ENCODE measurements around the gene ARHGEF16.

Gene ARHGEF16

GRCh38 chr1:3482378-3482849 is 27.9 kb downstream of the ARHGEF16 start:
- no peak for DNase-seq (ENCODE audit: low read depth)

DNA sequence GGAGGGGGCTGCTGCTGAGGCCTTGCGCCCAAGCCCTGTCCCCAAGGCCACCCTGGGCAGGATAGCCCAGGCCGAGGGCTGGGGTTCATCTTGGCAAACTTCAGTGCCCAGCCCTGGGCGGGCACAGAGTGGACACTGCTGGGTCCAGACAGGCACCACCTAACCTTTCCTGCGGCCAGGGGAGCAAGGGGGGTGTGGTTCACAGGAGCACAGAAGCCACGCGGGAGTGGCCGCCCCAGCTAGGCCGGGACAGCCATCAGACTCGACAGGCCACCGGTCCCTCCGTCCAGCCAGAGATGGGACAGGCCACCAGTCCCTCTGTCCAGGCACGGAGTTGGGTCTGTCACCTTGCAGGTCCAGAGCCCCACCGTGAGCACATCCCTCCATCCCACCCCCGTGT is 28.9 kb downstream of the ARHGEF16 start:
- no peak for DNase-seq (ENCODE audit: low read depth)

- peak; percentile 11 for DNase-seq (ENCODE audit: low read depth)
Measured at GRCh38 chr1:3483801-3484444, 29.5 kb downstream of the ARHGEF16 start.

DNA sequence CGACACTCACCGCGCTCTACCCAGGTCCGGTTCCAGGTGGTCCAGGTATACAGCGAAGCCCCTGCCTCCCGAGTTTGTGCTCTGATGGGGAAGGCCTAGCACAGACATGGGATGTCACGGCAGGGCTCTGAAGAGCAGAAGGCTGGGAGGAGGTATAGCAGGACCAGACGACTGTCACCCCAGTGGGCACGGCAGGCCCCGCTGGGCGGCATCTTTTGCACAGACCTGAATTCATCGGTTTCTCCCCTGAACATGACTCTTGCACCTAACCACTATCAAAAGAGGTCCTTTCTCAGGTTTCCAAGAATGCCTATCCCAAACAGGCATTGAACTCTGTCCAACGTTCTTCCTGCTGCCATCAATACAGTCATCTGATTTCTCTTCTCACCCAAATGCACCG is 30.6 kb downstream of the ARHGEF16 start:
- DNase-seq (ENCODE audit: low read depth) = no peak

DNA sequence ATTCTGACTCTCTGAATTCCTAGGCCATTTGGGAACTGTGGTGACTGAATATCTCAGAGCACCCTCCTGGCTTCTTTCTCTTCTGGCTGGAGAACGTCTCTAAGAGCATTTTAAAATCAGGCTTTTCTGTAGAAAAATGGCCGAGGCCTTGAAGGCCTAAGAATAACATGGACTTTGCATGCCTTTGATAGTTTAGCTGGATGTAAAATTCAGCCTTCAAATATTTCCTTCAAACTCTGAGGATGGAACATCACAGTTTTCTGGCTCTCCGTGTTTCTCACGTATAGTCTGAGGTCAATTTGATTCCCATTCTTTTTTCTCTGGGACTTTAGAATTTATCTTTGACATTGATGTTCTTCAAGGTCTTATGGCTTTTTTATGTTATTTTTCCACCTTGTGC is 34.0 kb downstream of the ARHGEF16 start:
- DNase-seq (ENCODE audit: low read depth) = no peak

DNA sequence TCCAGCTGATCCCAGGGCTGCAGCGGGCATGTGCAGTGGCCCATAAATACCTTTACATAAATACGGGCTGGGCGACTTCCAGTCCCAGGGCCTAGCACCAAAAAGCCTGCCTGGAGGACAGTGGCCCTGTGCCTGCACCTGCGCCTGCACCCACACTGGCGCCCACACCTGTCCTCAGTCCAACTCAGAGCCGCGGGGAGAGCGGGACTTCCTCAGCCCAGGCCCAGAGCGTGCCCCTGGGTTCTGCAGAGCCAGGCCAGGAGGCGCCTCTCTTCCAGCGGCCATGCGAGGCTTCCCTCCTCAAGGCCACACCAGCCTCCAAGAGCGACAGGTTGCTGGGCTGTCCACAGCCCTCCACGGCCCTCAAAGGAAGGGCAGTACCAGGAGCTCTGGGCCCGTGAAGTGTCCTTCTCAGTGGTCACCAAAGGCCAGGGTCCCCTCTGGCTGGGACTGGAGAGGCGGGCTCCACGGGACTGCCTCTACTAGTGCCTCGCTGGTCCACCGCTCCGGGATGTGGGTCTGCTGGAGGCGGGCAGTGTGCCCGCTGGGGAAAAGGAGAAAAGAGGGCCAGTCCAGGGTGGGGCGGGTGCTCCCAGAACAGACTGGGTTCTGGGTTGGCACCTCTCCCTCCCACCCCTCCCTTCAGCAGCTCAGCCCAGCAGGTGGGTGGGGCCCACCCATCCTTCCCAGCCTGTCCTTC is 35.7 kb downstream of the ARHGEF16 start:
- DNase-seq (ENCODE audit: low read depth) = no peak

DNA sequence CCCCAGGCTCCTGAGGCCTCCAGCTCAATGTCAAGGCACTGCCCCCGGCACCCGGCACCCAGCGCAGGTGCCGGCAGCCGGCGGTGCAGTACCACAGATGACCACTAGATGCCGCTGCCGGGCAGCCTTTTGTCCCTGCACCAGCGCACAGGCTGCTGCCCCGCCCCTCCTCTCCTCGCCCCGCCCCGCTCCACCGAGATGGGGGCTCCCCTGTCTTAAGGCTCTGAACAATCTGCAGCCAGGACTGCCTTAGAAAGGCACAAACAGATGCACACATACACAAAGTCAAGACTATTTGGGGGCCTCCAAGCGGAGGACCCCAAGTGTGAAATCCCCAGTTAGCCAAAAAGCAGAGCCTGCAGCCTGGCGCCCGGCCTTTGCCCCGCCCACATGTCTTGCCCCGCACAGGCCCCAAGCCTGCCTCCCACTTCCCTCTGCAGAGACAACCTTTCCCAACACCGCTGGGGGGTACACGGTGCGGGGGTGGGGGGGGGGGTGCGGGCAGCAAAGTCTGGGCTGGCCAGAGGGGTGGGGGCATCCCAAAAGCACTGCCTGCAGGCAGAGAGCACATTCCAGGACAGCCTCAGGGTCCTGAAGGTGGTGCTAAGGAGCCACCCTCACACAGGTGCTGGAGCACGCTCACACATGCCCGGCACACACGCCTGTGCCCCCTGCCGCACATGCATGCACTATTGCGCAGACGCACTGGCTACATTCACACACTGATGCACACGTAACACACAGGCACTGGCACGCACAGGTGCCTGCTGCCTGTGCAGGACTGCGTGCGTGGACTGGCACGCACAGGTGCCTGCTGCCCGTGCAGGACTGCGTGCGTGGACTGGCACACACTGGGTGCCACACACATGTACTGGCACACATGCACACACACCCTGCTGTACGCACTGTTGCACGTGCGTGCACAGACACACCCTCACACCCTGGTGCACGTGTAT is 37.1 kb downstream of the ARHGEF16 start:
- DNase-seq (ENCODE audit: low read depth) = peak; percentile 83

DNA sequence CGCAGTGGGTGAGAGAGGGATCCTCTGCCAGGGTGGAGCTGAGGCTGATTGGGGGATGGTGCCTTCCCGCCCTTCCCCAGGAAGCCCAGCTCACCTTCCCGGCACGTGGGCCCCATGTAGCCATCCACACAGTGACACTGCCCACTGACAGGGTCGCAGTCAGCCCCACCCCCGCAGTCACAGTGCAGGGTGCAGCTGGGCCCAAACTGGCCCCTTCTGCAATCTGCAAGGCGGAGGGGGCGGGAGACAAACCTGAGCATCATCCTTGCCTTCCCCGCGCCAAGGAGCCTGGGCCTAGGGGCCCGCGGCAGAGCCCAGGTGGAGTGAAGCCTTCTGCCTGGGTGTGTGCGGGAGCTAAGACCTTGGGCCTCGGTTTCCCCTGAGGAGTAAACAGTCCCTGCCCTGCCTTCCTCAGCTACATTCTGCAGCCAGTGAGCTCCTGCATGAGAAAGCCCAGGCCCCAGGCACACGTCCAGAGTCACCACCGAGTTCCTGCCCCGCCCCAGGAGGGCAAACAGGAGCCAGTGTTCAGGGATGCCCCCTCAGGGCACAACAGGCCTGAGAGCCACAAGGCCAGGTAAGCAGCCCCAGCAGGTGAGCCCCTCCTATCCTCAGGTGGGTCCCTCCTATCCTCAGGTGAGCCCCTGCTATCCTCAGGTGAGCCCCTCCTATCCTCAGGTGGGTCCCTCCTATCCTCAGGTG is 38.2 kb downstream of the ARHGEF16 start:
- no peak for DNase-seq (ENCODE audit: low read depth)

- no peak for DNase-seq (ENCODE audit: low read depth)
Measured at GRCh38 chr1:3494321-3495308, 40.1 kb downstream of the ARHGEF16 start.

DNA sequence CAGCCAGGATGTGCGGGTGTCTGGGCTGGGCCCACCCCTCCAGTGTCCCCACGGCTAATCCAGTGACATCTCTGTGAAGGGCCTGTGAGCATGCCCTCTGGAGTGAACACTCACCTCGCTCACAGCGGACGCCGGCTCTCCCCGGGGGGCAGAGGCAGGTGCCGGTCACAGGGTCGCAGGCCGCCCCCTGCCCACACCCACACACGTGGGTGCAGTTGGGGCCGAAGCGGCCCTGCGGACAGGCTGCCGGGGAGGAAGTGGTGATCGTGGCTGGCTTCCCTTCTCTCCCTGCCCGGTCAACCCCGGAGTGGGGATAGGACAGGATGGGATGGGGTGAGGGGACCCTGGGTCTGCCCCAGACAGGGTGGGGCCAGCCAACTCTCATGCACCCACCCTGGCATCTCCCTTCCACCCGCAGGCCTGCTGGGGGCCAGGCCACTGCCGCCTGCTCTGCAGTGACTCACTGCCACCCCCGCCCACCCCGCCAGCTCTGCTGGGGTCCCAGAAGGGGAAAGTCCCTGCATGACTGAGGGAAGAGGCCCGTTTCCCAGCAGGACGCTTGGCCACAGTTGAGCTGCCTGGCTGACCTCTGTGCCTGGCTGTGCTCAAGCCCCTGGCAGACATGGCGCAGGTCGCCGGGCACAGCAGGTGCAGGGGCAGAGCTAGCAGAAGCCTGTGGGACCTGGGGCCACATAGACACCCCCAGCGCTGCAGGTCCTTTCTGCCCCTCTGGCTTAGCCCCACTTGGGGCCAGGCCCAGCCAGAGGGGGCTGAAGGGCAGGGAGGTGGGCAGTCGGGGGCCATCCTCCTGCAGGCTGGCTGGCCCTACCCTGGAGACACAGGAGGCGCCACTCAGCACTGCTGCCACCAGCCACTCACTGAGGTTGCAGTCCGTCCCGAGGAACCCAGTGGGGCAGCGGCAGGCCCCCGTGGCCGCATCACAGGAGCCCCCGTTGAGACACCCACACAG is 41.6 kb downstream of the ARHGEF16 start:
- DNase-seq (ENCODE audit: low read depth) = no peak

DNA sequence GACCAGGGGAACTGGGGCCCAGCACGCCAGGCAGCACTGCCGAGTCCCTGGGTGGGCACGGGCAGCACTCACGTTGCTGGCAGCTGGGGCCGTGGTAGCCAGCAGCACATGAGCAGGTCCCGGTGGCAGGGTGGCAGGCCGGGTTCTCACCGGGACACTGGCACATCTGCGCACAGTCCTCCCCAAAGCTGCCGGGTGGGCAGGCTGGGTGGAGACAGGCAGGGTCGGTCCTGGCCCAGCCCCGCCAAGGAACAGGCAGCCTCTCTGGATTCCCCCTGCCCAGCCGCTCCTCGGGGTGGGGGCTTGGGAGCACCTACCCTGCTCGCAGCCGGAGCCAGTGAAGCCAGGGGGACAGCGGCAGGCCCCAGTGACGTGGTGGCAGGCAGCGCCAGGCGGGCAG is 42.5 kb downstream of the ARHGEF16 start:
- no peak for DNase-seq (ENCODE audit: low read depth)

- DNase-seq (ENCODE audit: low read depth) = no peak
Measured at GRCh38 chr1:3497521-3497920, 43.1 kb downstream of the ARHGEF16 start.

- no peak for DNase-seq (ENCODE audit: low read depth)
Measured at GRCh38 chr1:3498246-3498930, 43.9 kb downstream of the ARHGEF16 start.

GRCh38 chr1:3498986-3499385 is 44.5 kb downstream of the ARHGEF16 start:
- no peak for DNase-seq (ENCODE audit: low read depth)

- no peak for DNase-seq (ENCODE audit: low read depth)
Measured at GRCh38 chr1:3499611-3500010, 45.1 kb downstream of the ARHGEF16 start.

DNA sequence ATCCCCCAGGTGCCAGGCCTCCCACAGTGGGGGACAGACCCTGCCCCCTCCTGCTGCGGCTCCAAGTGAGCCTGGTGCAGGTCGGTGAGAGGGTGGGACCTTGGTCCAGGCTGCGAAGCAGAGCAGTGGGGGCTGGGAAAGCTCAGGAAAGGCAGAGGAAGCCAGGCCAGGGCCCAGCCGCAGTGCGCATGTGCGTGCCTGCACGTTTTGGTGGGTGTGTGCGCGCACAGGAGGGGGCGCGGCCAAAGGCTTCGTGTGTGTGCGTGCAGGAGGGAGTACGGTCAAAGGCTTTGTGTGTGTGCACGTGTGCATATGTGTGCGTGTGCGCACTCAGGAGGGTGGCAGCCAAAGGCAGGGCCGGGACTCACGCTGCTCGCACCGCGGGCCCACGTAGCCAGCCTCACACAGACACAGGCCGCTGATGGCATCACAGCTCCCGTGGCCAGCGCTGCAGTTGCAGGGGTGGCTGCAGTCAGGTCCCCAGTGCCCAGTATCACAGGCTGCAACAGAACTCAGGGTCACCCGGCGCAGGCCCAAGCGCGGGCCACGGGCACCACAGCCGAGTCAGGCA is 45.9 kb downstream of the ARHGEF16 start:
- DNase-seq (ENCODE audit: low read depth) = no peak

DNA sequence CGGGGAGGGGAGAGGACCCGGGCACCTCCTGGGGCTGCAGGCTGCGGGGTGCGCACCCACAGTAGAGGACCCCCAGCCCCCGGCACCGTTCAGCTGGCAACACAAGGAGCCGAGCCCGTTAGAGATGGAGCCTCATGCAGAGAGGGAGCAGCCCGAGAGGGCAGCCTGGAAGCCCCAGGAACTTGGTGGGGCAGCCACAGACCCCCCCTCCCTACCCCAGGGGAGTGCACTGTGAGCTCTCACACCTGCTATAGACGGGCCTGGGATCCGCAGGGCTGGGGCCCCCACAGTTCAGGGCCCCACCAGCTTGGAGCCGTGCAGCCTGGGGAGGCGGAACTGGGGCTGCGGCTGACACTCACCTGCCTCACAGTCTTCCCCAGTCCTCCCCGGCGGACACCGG is 47.0 kb downstream of the ARHGEF16 start:
- DNase-seq (ENCODE audit: low read depth) = no peak

DNA sequence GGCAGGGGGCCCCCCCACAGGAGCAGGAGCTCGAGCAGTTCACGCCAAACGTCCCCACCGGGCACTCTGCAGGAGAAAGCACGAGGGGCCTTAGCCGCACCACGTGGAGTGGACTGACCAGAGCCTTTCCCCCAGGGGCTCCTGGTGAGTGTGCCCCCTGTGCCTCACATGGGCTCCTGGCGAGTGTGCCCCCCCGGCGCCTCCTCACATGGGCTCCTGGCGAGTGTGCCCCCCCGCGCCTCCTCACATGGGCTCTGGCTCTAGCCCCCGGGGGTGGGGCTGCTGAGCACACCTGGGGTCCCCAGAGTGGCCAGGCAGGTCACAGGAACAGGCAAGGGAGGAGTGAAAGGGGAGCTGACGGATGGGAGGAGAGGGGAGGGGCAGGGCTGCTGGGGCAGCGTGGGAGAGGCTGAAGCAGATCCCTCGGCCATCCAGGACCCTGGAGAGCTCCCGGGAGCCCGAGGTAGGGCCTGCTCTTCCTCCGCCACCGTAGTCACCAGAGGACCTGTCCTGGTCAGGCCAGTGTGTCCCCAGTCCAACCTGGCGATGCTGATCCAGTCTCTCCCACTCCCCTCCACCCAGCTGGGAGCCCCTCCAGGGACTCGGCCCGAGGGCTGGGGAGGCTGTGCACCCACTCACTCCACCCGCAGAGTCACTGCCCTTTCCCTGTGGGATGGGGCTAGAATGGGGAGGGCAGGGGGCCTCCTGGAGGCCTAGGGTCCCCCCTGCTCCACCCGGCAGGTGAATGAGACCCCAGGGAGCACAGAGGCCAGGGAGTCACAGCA is 47.6 kb downstream of the ARHGEF16 start:
- DNase-seq (ENCODE audit: low read depth) = no peak
